Esophagus muscularis mucosa (tissue), 4 donors: ENCODE measurements around the gene MR1. TPM values are rescaled to one million over a fixed set of nuclear protein-coding genes. Genes with fewer than 3 reads are reported as not detected.

ENCODE experiments used
- DNase-seq: peaks from one replicate; pipeline ENCODE4 v3.0.0-alpha.2; 2017; ENCODE audit errors: extremely low spot score
- H3K27ac ChIP-seq, 4 donors: fragments of 200-600 bp; sonication (generic); replicated peaks in 1 of 4; 1 replicate in 3 of 4; 2 replicates in 1 of 4; pipeline ENCODE4 v1.5.1; 2016 to 2019; ENCODE audit warnings: mild to moderate bottlenecking in 1 of 4
- H3K27me3 ChIP-seq, 4 donors: fragments of 200-600 bp; sonication (generic); one replicate each; pipeline versions ENCODE4 v1.5.1 to v1.6.0; 2016 to 2019
- H3K36me3 ChIP-seq, 4 donors: fragments of 200-600 bp; sonication (generic); one replicate each; pipeline ENCODE4 v1.5.1; 2016 to 2019
- H3K4me1 ChIP-seq, 4 donors: fragments of 200-600 bp; sonication (generic); one replicate each; pipeline ENCODE4 v1.5.1; 2016 to 2019
- H3K4me3 ChIP-seq, 4 donors: fragments of 200-600 bp; sonication (generic); 1 replicate in 2 of 4; 2 replicates in 2 of 4; pipeline ENCODE4 v1.5.1; 2016 to 2019; ENCODE audit warnings: mild to moderate bottlenecking in 4 of 4, moderate library complexity in 1 of 4
- H3K9me3 ChIP-seq, 4 donors: fragments of 200-600 bp; sonication (generic); 1 replicate in 3 of 4; 2 replicates in 1 of 4; pipeline ENCODE4 v1.5.1; 2016 to 2019
- EP300 ChIP-seq: sonication (generic); formaldehyde crosslinking; IDR thresholded peaks from one replicate; pipeline ENCODE4 v1.6.1; 2017; ENCODE audit warnings: antibody characterized with exemption
- POLR2A ChIP-seq: fragments of 450-650 bp; IDR thresholded peaks from one replicate; pipeline ENCODE4 v1.6.1; 2017; ENCODE audit warnings: antibody characterized with exemption, moderate library complexity, mild to moderate bottlenecking, low read depth
- POLR2AphosphoS5 ChIP-seq, 2 donors: sonication (generic); formaldehyde crosslinking; IDR thresholded peaks; one replicate each; pipeline ENCODE4 v1.6.1; 2017; ENCODE audit warnings: antibody characterized with exemption in 2 of 2
- WGBS: methylation state at CpG from one replicate; pipeline ENCODE4 v1.1.5; 2018; 5-methylcytosine and 5-hydroxymethylcytosine counted together
- intact Hi-C: fragments of 100-400 bp; cut with DNase I; formaldehyde crosslinking; loops from one replicate; pipeline ENCODE4 v1.15.1; 2023
- total RNA-seq, 4 donors: library from RNA; depleted of rRNA; stranded (reverse); fragments of >200 nt; gene quantifications; one replicate each; pipeline versions ENCODE4 v1.1.0 to v1.2.1, GENCODE V29; 2016
- TF ChIP-seq, protein P1 (sequence below), 3 experiments: fragments of 200-600 bp in 2 of 3; fragments of 450-650 bp in 1 of 3; sonication (generic) in 2 of 3; IDR thresholded peaks; one replicate each; pipeline ENCODE4 v1.5.1; 2017 to 2019; ENCODE audit warnings: antibody characterized with exemption in 3 of 3, mild to moderate bottlenecking in 2 of 3, moderate library complexity in 1 of 3

Gene MR1
- total RNA-seq, 4 donors from 2014 or later: 10.8 to 23.5 (median 15.4) TPM

DNA sequence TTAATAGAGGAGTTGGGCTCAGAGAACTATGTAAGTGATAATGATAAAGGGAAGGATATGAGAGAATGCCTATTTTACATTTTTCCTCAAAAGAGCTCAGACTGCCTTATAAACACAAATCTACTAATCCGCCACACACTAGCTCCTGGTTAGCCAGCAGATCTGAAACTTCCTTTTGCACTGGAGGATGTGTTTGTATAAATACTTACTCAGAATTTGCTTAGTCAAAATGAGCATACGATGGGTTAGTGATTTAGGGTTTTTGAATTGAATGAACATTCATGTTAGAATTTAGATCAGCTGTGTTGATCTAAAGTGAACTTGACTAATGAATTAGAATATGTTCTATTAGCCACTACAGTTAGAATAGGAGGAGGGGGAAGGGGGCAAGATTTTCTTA, 45.6 kb downstream of the MR1 start:
- H3K27ac ChIP-seq: no peak overlapping the region
- intact Hi-C loops: no loop called here
- 64% methylated on average over 2 of the region's 2 CpGs for WGBS
- no peaks in the 10 kb centered on the region for H3K9me3 ChIP-seq
- H3K4me3 ChIP-seq: no peak overlapping the region
- H3K36me3 ChIP-seq: no peaks in the 10 kb centered on the region
- no peak for TF ChIP-seq POLR2A
- no peak for TF ChIP-seq POLR2AphosphoS5 (IDR thresholded peaks at IDR 0.05)
- no peak for TF ChIP-seq EP300
- TF ChIP-seq, protein P1, sequence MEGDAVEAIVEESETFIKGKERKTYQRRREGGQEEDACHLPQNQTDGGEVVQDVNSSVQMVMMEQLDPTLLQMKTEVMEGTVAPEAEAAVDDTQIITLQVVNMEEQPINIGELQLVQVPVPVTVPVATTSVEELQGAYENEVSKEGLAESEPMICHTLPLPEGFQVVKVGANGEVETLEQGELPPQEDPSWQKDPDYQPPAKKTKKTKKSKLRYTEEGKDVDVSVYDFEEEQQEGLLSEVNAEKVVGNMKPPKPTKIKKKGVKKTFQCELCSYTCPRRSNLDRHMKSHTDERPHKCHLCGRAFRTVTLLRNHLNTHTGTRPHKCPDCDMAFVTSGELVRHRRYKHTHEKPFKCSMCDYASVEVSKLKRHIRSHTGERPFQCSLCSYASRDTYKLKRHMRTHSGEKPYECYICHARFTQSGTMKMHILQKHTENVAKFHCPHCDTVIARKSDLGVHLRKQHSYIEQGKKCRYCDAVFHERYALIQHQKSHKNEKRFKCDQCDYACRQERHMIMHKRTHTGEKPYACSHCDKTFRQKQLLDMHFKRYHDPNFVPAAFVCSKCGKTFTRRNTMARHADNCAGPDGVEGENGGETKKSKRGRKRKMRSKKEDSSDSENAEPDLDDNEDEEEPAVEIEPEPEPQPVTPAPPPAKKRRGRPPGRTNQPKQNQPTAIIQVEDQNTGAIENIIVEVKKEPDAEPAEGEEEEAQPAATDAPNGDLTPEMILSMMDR (IDR thresholded peaks at IDR 0.05): no peak
- H3K27me3 ChIP-seq: no peaks in the 10 kb centered on the region
- peaks cover 4 to 13% (median 11%) of the 10 kb centered on the region in 4 donors for H3K4me1 ChIP-seq
- DNase-seq: no peak

DNA sequence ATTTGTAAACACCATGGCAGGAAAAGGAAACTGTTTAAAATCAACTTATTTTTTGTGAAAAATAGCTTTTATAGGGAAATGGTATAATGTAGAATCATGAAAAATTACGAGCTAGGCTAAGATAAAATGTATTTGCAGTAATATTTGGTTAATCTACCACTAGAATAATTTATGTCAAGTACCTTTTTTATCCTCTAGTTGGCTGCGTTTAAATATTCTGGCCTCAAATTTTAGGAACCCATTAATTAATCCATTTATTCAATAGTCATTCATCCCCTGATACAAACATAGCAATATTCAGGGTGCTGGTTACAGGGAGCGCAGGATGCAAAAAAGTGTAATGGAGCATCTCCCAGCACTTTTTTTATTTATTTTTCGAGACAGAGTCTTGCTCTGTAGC, 46.1 kb downstream of the MR1 start:
- H3K4me3 ChIP-seq: no peak overlapping the region
- no peak for DNase-seq
- no peaks in the 10 kb centered on the region for H3K36me3 ChIP-seq
- no peak overlapping the region for H3K27ac ChIP-seq
- 84% methylated on average over 4 of the region's 4 CpGs for WGBS
- peaks cover 6 to 13% (median 12%) of the 10 kb centered on the region in 4 donors for H3K4me1 ChIP-seq
- H3K9me3 ChIP-seq: no peaks in the 10 kb centered on the region
- intact Hi-C loops: no loop called here
- H3K27me3 ChIP-seq: no peaks in the 10 kb centered on the region
- TF ChIP-seq POLR2A: no peak
- TF ChIP-seq, protein P1 (IDR thresholded peaks at IDR 0.05): no peak
- no peak for TF ChIP-seq POLR2AphosphoS5 (IDR thresholded peaks at IDR 0.05)
- TF ChIP-seq EP300: no peak

DNA sequence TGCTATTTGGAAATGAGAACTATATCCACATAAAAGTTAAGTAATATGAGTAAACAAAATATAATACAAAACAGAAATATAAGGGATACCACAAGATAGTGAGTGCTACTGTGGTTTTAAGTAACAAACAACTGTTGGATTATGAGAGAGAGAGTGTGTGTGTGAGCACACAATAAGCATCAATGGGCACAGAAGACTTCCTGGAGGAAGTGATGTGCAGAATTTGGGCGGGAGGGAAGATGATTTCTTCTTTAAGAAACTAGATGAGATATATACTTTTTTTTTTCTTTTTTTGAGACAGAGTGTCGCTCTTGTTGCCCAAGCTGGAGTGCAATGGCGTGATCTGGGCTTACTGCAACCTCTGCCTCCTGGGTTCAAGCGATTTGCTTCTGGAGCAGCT, 46.8 kb downstream of the MR1 start:
- TF ChIP-seq POLR2AphosphoS5 (IDR thresholded peaks at IDR 0.05): no peak
- TF ChIP-seq EP300: no peak
- no peak for TF ChIP-seq POLR2A
- TF ChIP-seq, protein P1 (IDR thresholded peaks at IDR 0.05): no peak
- WGBS: 77% methylated on average over 4 of the region's 4 CpGs
- DNase-seq: no peak
- Histone ChIP-seq H3K27me3 (no peaks in the 10 kb centered on the region), H3K9me3 (no peaks in the 10 kb centered on the region), H3K27ac (no peak overlapping the region), H3K36me3 (no peaks in the 10 kb centered on the region), H3K4me1 (peaks cover 6 to 13% (median 12%) of the 10 kb centered on the region in 4 donors), H3K4me3 (no peak overlapping the region)
- intact Hi-C loops: no loop called here

DNA sequence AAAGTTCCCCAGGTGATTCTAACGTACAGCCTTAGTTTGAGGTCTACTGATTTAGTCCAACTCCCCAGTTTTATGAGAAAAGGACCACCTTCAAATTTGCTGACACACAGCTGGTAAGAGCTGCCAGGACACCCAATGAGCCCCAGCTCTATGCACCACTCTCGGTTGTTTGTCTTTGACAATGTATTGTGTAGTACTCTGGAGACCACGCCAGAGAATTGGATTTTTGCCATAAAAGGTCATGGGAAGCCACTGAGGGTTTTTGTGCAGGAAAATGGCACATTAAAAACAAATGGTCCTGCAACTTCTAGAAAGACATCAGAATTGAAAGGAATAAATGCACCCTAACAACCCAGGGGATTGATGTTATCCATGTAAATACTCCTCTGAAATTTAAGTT, 47.6 kb downstream of the MR1 start:
- WGBS: 70% methylated on average over 3 of the region's 3 CpGs
- Histone ChIP-seq H3K27me3 (no peaks in the 10 kb centered on the region), H3K4me3 (no peak overlapping the region), H3K36me3 (no peaks in the 10 kb centered on the region), H3K27ac (no peak overlapping the region), H3K4me1 (peaks cover 6 to 13% (median 12%) of the 10 kb centered on the region in 4 donors), H3K9me3 (no peaks in the 10 kb centered on the region)
- DNase-seq: no peak
- TF ChIP-seq EP300 (no peak), POLR2A (no peak), POLR2AphosphoS5 (IDR thresholded peaks at IDR 0.05) (no peak)
- TF ChIP-seq, protein P1 (IDR thresholded peaks at IDR 0.05): no peak
- intact Hi-C loops: no loop called here
